Progenitor cell of endocrine pancreas (in vitro differentiated cells): ENCODE data around the gene WDR93. TPM values are rescaled to one million over a fixed set of nuclear protein-coding genes. Genes with fewer than 3 reads are reported as not detected.
A peak's percentile ranks its signal among the peaks of the same experiment; 100 is the strongest.

Experiments used
- DNase-seq: peaks from one replicate; pipeline ENCODE4 v3.0.0; 2021; ENCODE audit warnings: low spot score; ENCODE audit not compliant: unreplicated experiment
- H3K27ac Mint-ChIP-seq: 2 replicates; pipeline ENCODE4 v1.8.0; 2021; ENCODE audit warnings: mild to moderate bottlenecking, moderate library complexity, mixed read lengths
- H3K27me3 Mint-ChIP-seq: 2 replicates; pipeline ENCODE4 v1.8.0; 2021; ENCODE audit warnings: mixed read lengths
- H3K36me3 Mint-ChIP-seq: 2 replicates; pipeline ENCODE4 v1.8.0; 2022; ENCODE audit warnings: mixed read lengths; ENCODE audit not compliant: insufficient read depth
- H3K4me1 Mint-ChIP-seq: 2 replicates; pipeline ENCODE4 v1.8.0; 2021; ENCODE audit warnings: low read depth, mixed read lengths
- H3K4me3 Mint-ChIP-seq: 2 replicates; pipeline ENCODE4 v1.8.0; 2021; ENCODE audit warnings: low read depth, mild to moderate bottlenecking, moderate library complexity, mixed read lengths
- H3K9me3 Mint-ChIP-seq: 2 replicates; pipeline ENCODE4 v1.8.0; 2021; ENCODE audit warnings: low read depth, mixed read lengths
- total RNA-seq: library from RNA; stranded (reverse); gene quantifications from 2 replicates; pipeline ENCODE4 v1.2.1, GENCODE V29; 2021
- TF ChIP-seq, protein P1 (sequence below): fragments of 200-600 bp; sonication (generic); IDR thresholded peaks from one replicate; pipeline ENCODE4 v1.5.0; 2021; ENCODE audit warnings: antibody characterized with exemption, mild to moderate bottlenecking; ENCODE audit not compliant: unreplicated experiment

The WDR93 gene
- total RNA-seq, 1 donor from 2014 or later, result 1.3 TPM

DNA sequence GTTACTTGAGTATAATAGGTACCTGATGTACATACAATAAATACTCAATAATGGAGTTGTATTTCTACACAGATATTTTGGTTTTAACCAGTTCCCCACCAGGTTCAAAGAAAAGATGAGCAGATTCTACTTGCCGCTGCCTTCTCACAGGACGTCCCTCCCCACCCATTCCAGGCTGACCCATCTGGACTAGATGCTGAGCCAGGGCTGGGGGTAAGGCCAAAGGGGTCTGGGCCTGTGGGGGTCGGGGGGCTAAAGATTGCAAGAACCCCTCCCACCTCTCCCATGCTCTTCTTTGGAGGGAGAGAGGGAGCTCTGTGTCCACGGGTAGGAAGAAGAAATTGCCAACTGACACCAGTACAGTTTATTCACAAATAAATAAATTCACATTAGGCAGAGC is 58.9 kb downstream of the WDR93 start:
- Mint-ChIP-seq H3K9me3 (no peaks in the 10 kb centered on the region), H3K36me3 (no peaks in the 10 kb centered on the region), H3K27me3 (peaks cover 23% of the 10 kb centered on the region), H3K4me1 (no peaks in the 10 kb centered on the region), H3K27ac (no peak overlapping the region), H3K4me3 (peak overlapping the region; percentile 52)
- DNase-seq, result no peak
- TF ChIP-seq, protein P1, sequence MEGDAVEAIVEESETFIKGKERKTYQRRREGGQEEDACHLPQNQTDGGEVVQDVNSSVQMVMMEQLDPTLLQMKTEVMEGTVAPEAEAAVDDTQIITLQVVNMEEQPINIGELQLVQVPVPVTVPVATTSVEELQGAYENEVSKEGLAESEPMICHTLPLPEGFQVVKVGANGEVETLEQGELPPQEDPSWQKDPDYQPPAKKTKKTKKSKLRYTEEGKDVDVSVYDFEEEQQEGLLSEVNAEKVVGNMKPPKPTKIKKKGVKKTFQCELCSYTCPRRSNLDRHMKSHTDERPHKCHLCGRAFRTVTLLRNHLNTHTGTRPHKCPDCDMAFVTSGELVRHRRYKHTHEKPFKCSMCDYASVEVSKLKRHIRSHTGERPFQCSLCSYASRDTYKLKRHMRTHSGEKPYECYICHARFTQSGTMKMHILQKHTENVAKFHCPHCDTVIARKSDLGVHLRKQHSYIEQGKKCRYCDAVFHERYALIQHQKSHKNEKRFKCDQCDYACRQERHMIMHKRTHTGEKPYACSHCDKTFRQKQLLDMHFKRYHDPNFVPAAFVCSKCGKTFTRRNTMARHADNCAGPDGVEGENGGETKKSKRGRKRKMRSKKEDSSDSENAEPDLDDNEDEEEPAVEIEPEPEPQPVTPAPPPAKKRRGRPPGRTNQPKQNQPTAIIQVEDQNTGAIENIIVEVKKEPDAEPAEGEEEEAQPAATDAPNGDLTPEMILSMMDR, result no peak

DNA sequence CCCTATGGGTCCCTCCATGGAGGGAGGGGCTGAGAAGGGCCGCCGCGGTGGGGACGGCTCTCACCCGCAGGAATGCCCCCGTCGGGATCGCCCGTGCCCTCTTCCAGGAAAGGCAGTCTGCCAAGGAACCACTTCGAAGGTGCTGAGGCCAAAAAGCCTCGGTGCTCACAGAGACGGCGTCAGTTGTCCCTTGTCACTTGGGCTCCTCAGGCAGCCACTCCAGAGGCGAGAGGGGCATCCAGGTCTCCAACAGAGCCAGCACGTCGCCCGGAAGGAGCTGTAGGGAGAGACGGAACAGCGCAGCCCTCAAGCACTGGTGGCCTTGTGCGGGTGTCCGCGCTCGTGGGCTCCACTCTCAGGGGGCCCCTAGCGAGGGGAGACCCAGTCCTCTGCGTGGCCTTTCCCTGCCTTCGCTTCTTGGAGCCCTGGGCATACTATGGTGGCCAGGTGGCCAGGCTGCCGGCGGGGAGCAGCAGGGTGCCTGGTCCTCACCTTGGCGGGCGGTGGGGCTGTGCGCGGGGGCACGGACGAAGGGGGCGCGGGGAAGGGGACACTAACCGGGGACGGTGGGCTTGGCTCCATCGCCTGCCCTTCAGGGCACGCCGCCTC is 59.4 kb downstream of the WDR93 start:
- Mint-ChIP-seq H3K4me1 (no peaks in the 10 kb centered on the region), H3K27me3 (peaks cover 28% of the 10 kb centered on the region), H3K4me3 (peak overlapping the region; percentile 52), H3K27ac (no peak overlapping the region), H3K9me3 (no peaks in the 10 kb centered on the region), H3K36me3 (no peaks in the 10 kb centered on the region)
- TF ChIP-seq, protein P1, result no peak
- DNase-seq, result no peak

DNA sequence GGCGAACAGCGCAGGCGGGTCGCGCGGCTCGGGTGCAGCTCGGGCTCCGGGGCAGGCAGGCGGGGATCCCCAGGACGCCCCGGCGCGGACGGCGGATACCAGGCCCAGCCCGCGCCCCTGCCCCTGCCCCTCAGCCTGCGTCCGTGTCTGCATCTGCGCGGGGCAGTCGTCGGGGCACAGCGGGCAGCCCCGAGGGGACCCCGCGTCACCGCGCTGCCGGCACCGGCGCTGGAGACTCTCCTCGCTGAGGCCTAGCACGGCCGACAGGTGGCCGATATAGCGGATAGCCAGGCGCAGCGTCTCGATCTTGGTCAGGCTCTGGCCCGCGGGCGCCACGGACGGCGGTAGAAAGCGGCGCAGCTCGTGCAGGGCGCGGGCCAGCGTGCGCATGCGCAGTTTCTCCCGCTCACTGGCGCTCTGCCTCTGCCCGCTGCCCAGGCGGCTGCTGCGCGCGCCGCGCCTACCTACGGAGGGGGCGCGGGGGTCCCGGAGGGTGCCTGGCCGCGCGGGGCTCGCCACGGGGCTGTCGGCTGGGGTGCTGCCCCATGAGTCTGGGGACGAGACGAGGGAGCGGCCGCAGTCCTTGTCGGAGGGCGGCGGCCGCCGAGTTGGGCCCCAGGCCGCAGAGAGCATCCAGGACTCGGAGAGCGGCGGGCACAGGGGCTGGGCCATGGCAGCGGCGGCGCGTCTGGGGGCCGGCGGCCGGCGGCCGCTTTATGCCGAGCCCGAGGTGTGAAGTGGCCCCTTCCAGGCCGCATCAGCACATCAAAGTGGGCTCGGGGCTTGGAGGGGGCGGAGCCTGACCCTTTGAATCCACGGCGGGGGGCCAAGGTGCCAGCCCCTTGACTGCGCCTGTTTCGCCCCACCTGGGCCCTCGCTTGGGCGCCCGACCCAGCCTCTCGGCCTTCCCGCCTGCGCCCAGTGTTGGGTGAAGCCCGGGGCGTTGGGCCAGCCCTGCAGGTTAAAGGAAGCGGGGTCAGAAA is 60.2 kb downstream of the WDR93 start, which contains the start of gene MESP1:
MESP1 (minus strand) TSS at position 690 of the 983 bp plus-strand sequence; CDS start at position 672, 18 bp downstream.
- H3K9me3 Mint-ChIP-seq, result no peaks in the 10 kb centered on the region
- TF ChIP-seq, protein P1, result peak; percentile 84
- DNase-seq, result peak; percentile 91

DNA sequence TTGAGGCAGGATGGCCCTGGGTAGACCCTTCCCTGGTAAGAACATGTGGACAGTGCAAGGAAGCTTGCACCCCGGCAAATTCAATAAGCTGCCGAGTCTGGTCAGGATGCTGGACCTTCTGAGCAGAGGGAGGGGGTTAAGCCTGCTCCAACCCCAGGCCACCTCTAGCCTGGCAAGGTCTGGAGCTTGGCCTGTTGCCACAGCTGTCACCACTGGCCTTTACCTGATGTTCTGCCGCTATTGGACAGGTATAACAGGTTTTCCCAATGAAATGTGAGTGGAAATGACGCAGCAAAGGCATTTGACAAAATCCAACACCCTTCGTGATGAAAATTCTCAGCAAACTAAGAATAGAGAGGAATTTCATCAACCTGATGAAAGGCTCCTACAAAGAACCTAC is 61.1 kb downstream of the WDR93 start:
- H3K27me3 Mint-ChIP-seq, result peaks cover 38% of the 10 kb centered on the region
- TF ChIP-seq, protein P1, result no peak
- DNase-seq, result no peak
- no peaks in the 10 kb centered on the region for H3K9me3 Mint-ChIP-seq
- H3K4me1 Mint-ChIP-seq, result no peaks in the 10 kb centered on the region
- H3K36me3 Mint-ChIP-seq, result no peaks in the 10 kb centered on the region
- H3K4me3 Mint-ChIP-seq, result peak overlapping the region; percentile 21
- no peak overlapping the region for H3K27ac Mint-ChIP-seq

More for the DNA sequence above, 60.2 kb downstream of the WDR93 start, which contains the start of gene MESP1:
- H3K4me1 Mint-ChIP-seq, result no peaks in the 10 kb centered on the region
- no peaks in the 10 kb centered on the region for H3K36me3 Mint-ChIP-seq
- H3K4me3 Mint-ChIP-seq, result peak within 1 kb of the TSS; percentile 52
- peaks cover 35% of the 10 kb centered on the region for H3K27me3 Mint-ChIP-seq
- H3K27ac Mint-ChIP-seq, result no peak within 1 kb of the TSS

DNA sequence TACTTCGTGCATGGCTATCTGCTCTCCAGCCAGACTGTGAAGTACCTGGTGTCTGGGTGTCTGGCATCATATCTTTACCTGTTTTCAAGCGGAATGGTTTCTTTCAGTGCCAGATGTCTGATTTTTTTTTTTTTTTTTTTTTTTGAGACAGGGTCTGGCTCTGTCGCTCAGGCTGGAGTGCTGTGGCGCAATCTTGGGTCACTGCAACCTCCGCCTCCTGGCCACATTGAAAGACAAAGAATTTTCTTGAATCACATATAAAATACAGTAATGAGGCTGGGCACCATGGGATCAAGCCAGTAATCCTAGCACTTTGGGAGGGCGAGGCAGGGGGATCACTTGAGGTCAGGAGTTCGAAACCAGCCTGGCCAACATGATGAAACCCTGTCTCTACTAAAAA is 63.2 kb downstream of the WDR93 start:
- TF ChIP-seq, protein P1, result no peak
- no peaks in the 10 kb centered on the region for H3K9me3 Mint-ChIP-seq
- no peaks in the 10 kb centered on the region for H3K4me1 Mint-ChIP-seq
- H3K4me3 Mint-ChIP-seq, result no peak overlapping the region
- H3K36me3 Mint-ChIP-seq, result no peaks in the 10 kb centered on the region
- H3K27ac Mint-ChIP-seq, result no peak overlapping the region
- DNase-seq, result no peak
- peaks cover 48% of the 10 kb centered on the region for H3K27me3 Mint-ChIP-seq
